Uterus (tissue), 4 donors: ENCODE measurements around the gene GNB5. TPM values are rescaled to one million over a fixed set of nuclear protein-coding genes. Genes with fewer than 3 reads are reported as not detected.

Source experiments
- DNase-seq, 2 donors: peaks; one replicate each; pipeline ENCODE4 v3.0.0-alpha.2; 2019 to 2020
- H3K27ac ChIP-seq, 2 donors: fragments of 200-600 bp; sonication (generic); 1 replicate in 1 of 2; 2 replicates in 1 of 2; pipeline ENCODE4 v1.5.1; 2016 to 2018
- H3K27me3 ChIP-seq, 2 donors: fragments of 200-600 bp; sonication (generic); one replicate each; pipeline ENCODE4 v1.5.1; 2018 to 2019; ENCODE audit warnings: control low read depth in 1 of 2
- H3K36me3 ChIP-seq, 2 donors: fragments of 200-600 bp; sonication (generic); one replicate each; pipeline ENCODE4 v1.5.1; 2019; ENCODE audit warnings: control low read depth in 1 of 2
- H3K4me1 ChIP-seq, 2 donors: fragments of 200-600 bp; sonication (generic); one replicate each; pipeline ENCODE4 v1.5.1; 2018 to 2019; ENCODE audit warnings: control low read depth in 1 of 2
- H3K4me3 ChIP-seq, 2 donors: fragments of 200-600 bp; sonication (generic); 1 replicate in 1 of 2; 2 replicates in 1 of 2; pipeline ENCODE4 v1.5.1; 2018 to 2019; ENCODE audit warnings: mild to moderate bottlenecking in 1 of 2
- H3K9me3 ChIP-seq, 2 donors: fragments of 200-600 bp; sonication (generic); one replicate each; pipeline ENCODE4 v1.5.1; 2019; ENCODE audit warnings: control low read depth in 1 of 2
- CTCF ChIP-seq, 4 experiments: fragments of 200-600 bp in 2 of 4; fragments of 450-650 bp in 2 of 4; sonication (generic) in 2 of 4; IDR thresholded peaks; one replicate each; pipeline ENCODE4 v1.5.1; 2016 to 2019; ENCODE audit warnings: antibody characterized with exemption in 4 of 4, mild to moderate bottlenecking in 2 of 4, moderate library complexity in 1 of 4
- POLR2A ChIP-seq, 2 donors: fragments of 450-650 bp; IDR thresholded peaks; one replicate each; pipeline ENCODE4 v1.6.1; 2016; ENCODE audit warnings: antibody characterized with exemption in 2 of 2, mild to moderate bottlenecking in 1 of 2, moderate library complexity in 1 of 2
- intact Hi-C: fragments of 100-400 bp; cut with DNase I; formaldehyde crosslinking; loops from one replicate; pipeline ENCODE4 v1.15.1; 2023; ENCODE audit warnings: low total_unique reads
- total RNA-seq, 4 donors: library from RNA; depleted of rRNA in 3 of 4; stranded (reverse); fragments of >200 nt in 3 of 4; gene quantifications; one replicate each; pipeline versions ENCODE4 v1.1.0 to v1.2.4, GENCODE V29; 2014 to 2023
- donor health status: DM: yes; HTN: yes; CAD: no.

Gene GNB5
- total RNA-seq, 4 donors from 2014 or later = 28.4 to 73.8 (median 48.8) TPM

- no peak for DNase-seq
- Histone ChIP-seq H3K27me3 (no peaks in the 10 kb centered on the region), H3K4me1 (no peaks in the 10 kb centered on the region), H3K27ac (no peak overlapping the region), H3K9me3 (no peaks in the 10 kb centered on the region), H3K4me3 (no peak overlapping the region), H3K36me3 (no peaks in the 10 kb centered on the region)
- TF ChIP-seq POLR2A (IDR thresholded peaks at IDR 0.05) (no peak), CTCF (IDR thresholded peaks at IDR 0.05) (no peak)
- intact Hi-C loops = no loop called here
Measured at GRCh38 chr15:52162260-52162659, 28.9 kb downstream of the GNB5 start.

GRCh38 chr15:52161406-52161966, 29.7 kb downstream of the GNB5 start:
- no peak overlapping the region for H3K4me3 ChIP-seq
- H3K4me1 ChIP-seq = no peaks in the 10 kb centered on the region
- H3K9me3 ChIP-seq = no peaks in the 10 kb centered on the region
- intact Hi-C loops = no loop called here
- no peaks in the 10 kb centered on the region for H3K36me3 ChIP-seq
- no peaks in the 10 kb centered on the region for H3K27me3 ChIP-seq
- DNase-seq = no peak
- TF ChIP-seq CTCF (IDR thresholded peaks at IDR 0.05) (no peak), POLR2A (IDR thresholded peaks at IDR 0.05) (no peak)
- no peak overlapping the region for H3K27ac ChIP-seq

- Histone ChIP-seq H3K27ac (no peak overlapping the region), H3K4me1 (no peaks in the 10 kb centered on the region), H3K36me3 (no peaks in the 10 kb centered on the region), H3K9me3 (no peaks in the 10 kb centered on the region), H3K27me3 (no peaks in the 10 kb centered on the region), H3K4me3 (no peak overlapping the region)
- no peak for TF ChIP-seq POLR2A (IDR thresholded peaks at IDR 0.05)
- TF ChIP-seq CTCF (IDR thresholded peaks at IDR 0.05) = no peak
- no peak for DNase-seq
- intact Hi-C loops = no loop called here
Measured at GRCh38 chr15:52159645-52160044, 31.5 kb downstream of the GNB5 start.

- no peak for TF ChIP-seq POLR2A (IDR thresholded peaks at IDR 0.05)
- no peak for TF ChIP-seq CTCF (IDR thresholded peaks at IDR 0.05)
- Histone ChIP-seq H3K4me1 (no peaks in the 10 kb centered on the region), H3K27ac (no peak overlapping the region), H3K36me3 (no peaks in the 10 kb centered on the region), H3K9me3 (no peaks in the 10 kb centered on the region), H3K27me3 (no peaks in the 10 kb centered on the region), H3K4me3 (no peak overlapping the region)
- intact Hi-C loops = no loop called here
- DNase-seq = no peak
Measured at GRCh38 chr15:52158084-52158765, 33.0 kb downstream of the GNB5 start.

GRCh38 chr15:52155878-52156277, 35.3 kb downstream of the GNB5 start:
- no peak overlapping the region for H3K4me3 ChIP-seq
- TF ChIP-seq CTCF (IDR thresholded peaks at IDR 0.05) (no peak), POLR2A (IDR thresholded peaks at IDR 0.05) (no peak)
- no peaks in the 10 kb centered on the region for H3K27me3 ChIP-seq
- intact Hi-C loops = no loop called here
- H3K9me3 ChIP-seq = no peaks in the 10 kb centered on the region
- DNase-seq = no peak
- no peak overlapping the region for H3K27ac ChIP-seq
- H3K36me3 ChIP-seq = no peaks in the 10 kb centered on the region
- no peaks in the 10 kb centered on the region for H3K4me1 ChIP-seq
